ENCODE measurements around the gene SPINT3.

DNA sequence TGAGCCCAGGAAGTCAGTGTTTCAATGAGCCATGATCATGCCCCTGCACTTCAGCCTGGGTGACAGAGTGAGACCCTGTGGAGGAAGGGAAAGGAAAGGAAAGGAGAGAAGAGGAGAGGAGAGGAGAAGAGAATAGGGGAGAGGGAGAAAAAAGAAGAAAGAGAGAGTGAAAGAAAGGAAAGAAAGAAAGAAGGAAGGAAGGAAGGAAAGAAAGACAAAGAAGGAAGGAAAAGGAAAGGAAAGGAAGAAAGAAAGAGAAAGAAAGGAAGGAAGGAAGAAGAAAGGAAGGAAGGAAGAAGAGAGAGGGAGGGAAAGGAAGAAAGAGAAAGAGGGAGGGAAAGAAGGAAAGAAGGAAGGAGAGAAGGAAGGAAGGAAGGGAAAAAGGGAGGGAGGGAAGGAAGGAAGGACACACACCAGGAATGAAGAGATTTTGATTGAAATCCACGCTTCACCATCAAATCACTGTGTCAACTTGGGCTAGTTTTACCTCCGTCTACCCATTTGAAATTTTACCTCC is 49.4 kb upstream of the SPINT3 start:
- TF ChIP-seq POLR2A (IDR thresholded peaks at IDR 0.05; ENCODE audit: low read length) (no peak), GATA1 (IDR thresholded peaks at IDR 0.05; ENCODE audit: low read depth, low read length) (no peak)
